ENCODE results near the gene KCNT2. TPM values are rescaled to one million over a fixed set of nuclear protein-coding genes. Genes with fewer than 3 reads are reported as not detected.
"Not testable (repeated sequence)": the region's sequence is repeated elsewhere in the genome, so short reads cannot be mapped to it uniquely, and the experiment has no call there.

The KCNT2 gene
- total RNA-seq, 1 donor from 2014 or later: 8.4 TPM

DNA sequence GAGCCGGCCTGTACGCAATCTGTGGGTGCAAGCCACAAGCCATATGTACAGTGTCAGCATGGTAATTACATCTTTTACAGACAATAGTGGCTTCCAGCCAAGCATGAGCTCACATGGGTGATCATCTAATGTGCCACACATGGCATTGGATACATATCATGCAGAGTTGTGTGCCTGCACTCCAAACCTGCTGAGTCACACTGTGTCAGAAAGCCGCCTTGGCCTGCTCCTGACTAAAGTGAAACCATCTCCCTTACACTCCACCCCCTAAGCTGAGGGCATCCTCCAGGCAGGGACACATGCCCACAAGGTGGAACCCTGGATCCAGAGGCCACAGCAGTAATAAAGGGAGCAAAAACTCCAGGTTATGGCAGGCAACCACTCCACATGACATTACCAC, 72.5 kb downstream of the KCNT2 start:
- DNase-seq (ENCODE audit: low spot score in 2 of 2): no peak
- intact Hi-C loops (cut with DNase I): no loop called here
- no peak overlapping the region for H3K4me3 ChIP-seq

DNA sequence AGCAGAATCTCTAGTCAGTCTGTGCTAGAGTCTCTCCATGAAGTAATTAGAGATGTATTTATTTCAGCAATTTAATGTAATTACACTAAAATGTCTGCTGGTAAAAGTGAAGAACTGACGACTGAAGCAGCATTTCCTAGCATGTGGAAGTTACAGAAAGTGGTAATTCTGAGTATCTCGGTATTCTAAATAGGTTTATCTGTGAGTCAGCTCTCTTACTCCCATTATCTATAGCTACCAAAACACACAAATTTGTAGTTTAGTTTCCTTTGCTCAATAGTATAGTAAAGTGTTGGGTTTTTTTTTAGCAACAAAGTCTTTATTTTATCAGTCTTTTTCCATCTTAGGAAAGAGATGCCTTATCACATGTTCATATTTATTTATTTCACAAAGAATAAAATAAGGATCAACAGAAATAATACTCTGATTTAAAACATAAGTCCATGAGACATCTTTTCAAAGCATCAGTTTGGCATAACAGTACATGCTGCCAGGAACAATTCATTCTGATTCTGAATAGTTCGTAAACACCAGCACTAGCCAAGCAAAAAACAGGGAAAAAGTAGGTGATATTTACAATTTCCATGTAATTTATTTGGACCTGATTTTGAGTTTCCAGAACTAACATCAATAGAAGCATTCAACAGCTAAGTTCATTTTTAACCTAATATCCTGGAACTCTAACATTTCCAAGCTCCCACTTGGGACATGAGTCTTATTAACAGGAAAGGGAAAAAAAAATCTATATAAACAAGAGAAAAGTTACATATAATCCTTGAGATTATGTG, 76.3 kb downstream of the KCNT2 start:
- H3K27ac ChIP-seq: no peak overlapping the region
- H3K36me3 ChIP-seq: no peaks in the 10 kb centered on the region
- TF ChIP-seq CTCF (IDR thresholded peaks at IDR 0.05): no peak
- DNase-seq (ENCODE audit: low spot score in 2 of 2): no peak
- no peaks in the 10 kb centered on the region for H3K4me1 ChIP-seq
- no peak overlapping the region for H3K4me3 ChIP-seq
- no peaks in the 10 kb centered on the region for H3K27me3 ChIP-seq
- intact Hi-C loops (cut with DNase I): no loop called here
- H3K9me3 ChIP-seq: no peaks in the 10 kb centered on the region

More for the DNA sequence above, 72.5 kb downstream of the KCNT2 start:
- no peak overlapping the region for H3K27ac ChIP-seq
- TF ChIP-seq CTCF (IDR thresholded peaks at IDR 0.05): no peak
- H3K9me3 ChIP-seq: no peaks in the 10 kb centered on the region
- no peaks in the 10 kb centered on the region for H3K4me1 ChIP-seq
- H3K36me3 ChIP-seq: no peaks in the 10 kb centered on the region
- H3K27me3 ChIP-seq: no peaks in the 10 kb centered on the region

- Histone ChIP-seq H3K9me3 (no peaks in the 10 kb centered on the region), H3K27me3 (no peaks in the 10 kb centered on the region), H3K27ac (no peak overlapping the region), H3K4me1 (no peaks in the 10 kb centered on the region), H3K4me3 (no peak overlapping the region), H3K36me3 (no peaks in the 10 kb centered on the region)
- no peak for TF ChIP-seq CTCF (IDR thresholded peaks at IDR 0.05)
- no peak for DNase-seq (ENCODE audit: low spot score in 2 of 2)
- intact Hi-C loops (cut with DNase I): no loop called here
Observed at GRCh38 chr1:196527919-196528318, 80.3 kb downstream of the KCNT2 start.

DNA sequence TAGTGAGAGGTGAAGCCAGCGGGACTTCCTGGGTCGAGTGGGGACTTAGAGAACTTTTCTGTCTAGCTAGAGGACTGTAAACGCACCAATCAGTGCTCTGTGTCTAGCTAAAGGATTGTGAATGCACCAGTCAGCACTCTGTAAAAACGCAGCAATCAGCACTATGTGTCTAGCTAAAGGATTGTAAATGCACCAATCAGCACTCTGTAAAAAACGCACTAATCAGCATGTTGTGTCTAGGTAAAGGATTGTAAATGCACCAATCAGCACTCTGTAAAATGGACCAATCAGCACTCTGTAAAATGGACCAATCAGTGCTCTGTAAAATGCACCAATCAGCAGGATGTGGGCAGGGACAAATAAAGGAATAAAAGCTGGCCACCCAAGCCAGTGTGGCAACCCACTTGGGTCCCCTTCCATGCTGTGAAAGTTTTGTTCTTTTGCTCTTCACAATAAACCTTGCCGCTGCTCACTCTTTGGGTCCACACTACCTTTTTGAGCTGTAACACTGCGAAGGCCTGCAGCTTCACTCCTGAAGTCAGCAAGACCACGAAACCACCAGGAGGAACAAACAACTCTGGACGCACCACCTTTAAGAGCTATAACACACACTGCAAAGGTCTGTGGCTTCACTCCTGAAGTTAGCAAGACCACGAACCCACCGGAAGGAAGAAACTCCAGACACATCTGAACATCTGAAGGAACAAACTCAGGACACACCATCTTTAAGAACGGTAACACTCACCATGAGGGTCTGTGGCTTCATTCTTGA, 85.5 kb downstream of the KCNT2 start:
- H3K36me3 ChIP-seq; DNase-seq (ENCODE audit: low spot score in 2 of 2); H3K27me3 ChIP-seq; H3K4me1 ChIP-seq; H3K9me3 ChIP-seq; intact Hi-C loops (cut with DNase I); H3K27ac ChIP-seq; H3K4me3 ChIP-seq: not testable (repeated sequence)

- TF ChIP-seq CTCF (IDR thresholded peaks at IDR 0.05): no peak
- Histone ChIP-seq H3K36me3 (no peaks in the 10 kb centered on the region), H3K27me3 (no peaks in the 10 kb centered on the region), H3K9me3 (no peaks in the 10 kb centered on the region), H3K27ac (no peak overlapping the region), H3K4me3 (no peak overlapping the region), H3K4me1 (no peaks in the 10 kb centered on the region)
- intact Hi-C loops (cut with DNase I): no loop called here
- no peak for DNase-seq (ENCODE audit: low spot score in 2 of 2)
Observed at GRCh38 chr1:196517193-196517592, 91.0 kb downstream of the KCNT2 start.

DNA sequence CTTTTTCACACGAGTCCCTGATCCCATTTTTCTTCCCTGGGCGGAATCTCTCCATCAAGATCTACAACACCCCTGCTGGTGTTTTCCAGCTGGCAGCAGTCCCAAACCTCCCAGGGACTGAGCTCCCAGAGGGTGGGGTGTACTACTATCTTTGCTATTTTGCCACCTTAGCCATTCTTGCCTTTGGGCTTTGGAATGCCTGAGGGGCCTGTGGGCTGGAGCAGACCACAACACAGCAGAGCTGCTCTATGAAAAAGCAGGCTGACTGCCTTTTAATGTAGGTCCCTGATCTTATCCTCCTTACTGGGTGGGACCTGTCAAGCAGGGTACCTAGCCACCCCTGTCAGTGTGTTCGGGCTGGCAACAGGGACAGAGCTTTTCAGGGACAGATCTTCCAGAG, 91.9 kb downstream of the KCNT2 start:
- Histone ChIP-seq H3K27me3 (no peaks in the 10 kb centered on the region), H3K36me3 (no peaks in the 10 kb centered on the region), H3K4me3 (no peak overlapping the region), H3K27ac (no peak overlapping the region), H3K9me3 (no peaks in the 10 kb centered on the region), H3K4me1 (no peaks in the 10 kb centered on the region)
- DNase-seq (ENCODE audit: low spot score in 2 of 2): no peak
- TF ChIP-seq CTCF (IDR thresholded peaks at IDR 0.05): no peak
- intact Hi-C loops (cut with DNase I): no loop called here
